ENCODE measurements around the gene ZRANB2. TPM values are rescaled to one million over a fixed set of nuclear protein-coding genes. Genes with fewer than 3 reads are reported as not detected.

The ZRANB2 gene
- total and polyA plus RNA-seq, 9 of the 15 experiments (the other 6 are each of a cell fraction or from before 2014, with no cell fraction given): 80.8 to 264 (median 157) TPM

- no peak for TF ChIP-seq TBL1XR1 (IDR thresholded peaks at IDR 0.05; ENCODE audit: low read length in 2 of 2)
- TF ChIP-seq CREM (IDR thresholded peaks at IDR 0.05; ENCODE audit: low read depth): no peak
- no peak for TF ChIP-seq NR2C1 (IDR thresholded peaks at IDR 0.05)
- no peak for TF ChIP-seq NR2C1 (tag; IDR thresholded peaks at IDR 0.05)
- TF ChIP-seq GATAD2B (IDR thresholded peaks at IDR 0.05; ENCODE audit: borderline replicate concordance): no peak
- TF ChIP-seq ZKSCAN1 (IDR thresholded peaks at IDR 0.05; ENCODE audit: low read depth, low read length): no peak
- no peak for TF ChIP-seq FOXJ2 (tag; IDR thresholded peaks at IDR 0.05)
- peak; percentile 39 to 55; a peak in 1 of 4 replicates for TF ChIP-seq MNT (conservative IDR thresholded peaks at IDR 0.05)
- TF ChIP-seq ZNF780A (CRISPR knock-in tag; IDR thresholded peaks at IDR 0.05): no peak
- no peak for TF ChIP-seq CBX8 (IDR thresholded peaks at IDR 0.05; ENCODE audit: borderline replicate concordance, extremely low read depth, low read depth, low read length, poor library complexity, severe bottlenecking)
- peak; percentile 15; the same call in 1 of the 2 replicates for TF ChIP-seq BCOR (IDR thresholded peaks at IDR 0.05)
- TF ChIP-seq ZNF274 (IDR thresholded peaks at IDR 0.05; ENCODE audit: borderline replicate concordance, low read depth, low read length): no peak
- peak; percentile 12; the same call in 1 of the 2 replicates for TF ChIP-seq FOXP4 (CRISPR knock-in tag; IDR thresholded peaks at IDR 0.05; ENCODE audit: borderline replicate concordance)
- TF ChIP-seq HDAC6 (IDR thresholded peaks at IDR 0.05; ENCODE audit: low read depth, low read length): no peak
- peak; percentile 65; the same call in 1 of the 2 replicates for TF ChIP-seq ZC3H4 (CRISPR knock-in tag; IDR thresholded peaks at IDR 0.05; ENCODE audit: borderline replicate concordance)
- TF ChIP-seq NCOA6 (IDR thresholded peaks at IDR 0.05): peak; percentile 90
- no peak for TF ChIP-seq FOSL1 (tag; conservative IDR thresholded peaks at IDR 0.05)
- no peak for TF ChIP-seq FOXJ3 (CRISPR knock-in tag; IDR thresholded peaks at IDR 0.05)
- no peak for TF ChIP-seq KAT2B (IDR thresholded peaks at IDR 0.05; ENCODE audit: low read depth, low read length)
- no peak for TF ChIP-seq ZHX1 (conservative IDR thresholded peaks at IDR 0.05; ENCODE audit: low read length)
Observed at GRCh38 chr1:71046891-71047634, 33.8 kb downstream of the ZRANB2 start (continued).

All from K562 (cell line).